Stromal cell of bone marrow (primary cell): ENCODE results near the gene POU4F1.

Experiments used
- DNase-seq: peaks from one replicate; pipeline ENCODE4 v3.0.0-alpha.2; 2012; ENCODE audit warnings: low read depth

The POU4F1 gene

GRCh38 chr13:78592584-78592983 lies 10.8 kb downstream of the POU4F1 start:
- DNase-seq = no peak

- peak; percentile 8 for DNase-seq
These were observed 14.1 kb downstream of the POU4F1 start for GRCh38 chr13:78589206-78589605.

GRCh38 chr13:78587395-78587794 lies 16.0 kb downstream of the POU4F1 start:
- no peak for DNase-seq

GRCh38 chr13:78586706-78587105 lies 16.6 kb downstream of the POU4F1 start:
- DNase-seq = no peak

GRCh38 chr13:78576261-78576660 lies 27.1 kb downstream of the POU4F1 start:
- no peak for DNase-seq

- DNase-seq = no peak
These were observed 30.9 kb downstream of the POU4F1 start for GRCh38 chr13:78572459-78572858.

- no peak for DNase-seq
These were observed 34.3 kb downstream of the POU4F1 start for GRCh38 chr13:78569029-78569428.

- no peak for DNase-seq
These were observed 36.7 kb downstream of the POU4F1 start for GRCh38 chr13:78566631-78567030.

- no peak for DNase-seq
These were observed 41.0 kb downstream of the POU4F1 start for GRCh38 chr13:78562237-78562889.
